GM12872 (cell line): ENCODE results near the gene TRIM29.

Source experiments
- CTCF ChIP-seq: IDR thresholded peaks from 3 replicates; pipeline ENCODE4 v1.5.1; 2011; ENCODE audit warnings: low read depth, mild to moderate bottlenecking, low read length, moderate library complexity; ENCODE audit not compliant: insufficient read depth

The TRIM29 gene

GRCh38 chr11:120065876-120066275, 72.0 kb downstream of the TRIM29 start:
- no peak for TF ChIP-seq CTCF

- TF ChIP-seq CTCF: no peak
These were observed 72.7 kb downstream of the TRIM29 start for GRCh38 chr11:120065176-120065575.

- no peak for TF ChIP-seq CTCF
These were observed 73.6 kb downstream of the TRIM29 start for GRCh38 chr11:120064341-120064740.

GRCh38 chr11:120063686-120064340, 74.1 kb downstream of the TRIM29 start:
- TF ChIP-seq CTCF: no peak

- TF ChIP-seq CTCF: no peak
These were observed 75.4 kb downstream of the TRIM29 start for GRCh38 chr11:120062561-120062930.

GRCh38 chr11:120061761-120062560, 76.0 kb downstream of the TRIM29 start:
- TF ChIP-seq CTCF: no peak
